Measurements from ENCODE around the gene ARID1B. TPM values are rescaled to one million over a fixed set of nuclear protein-coding genes. Genes with fewer than 3 reads are reported as not detected.

Gene ARID1B
- total RNA-seq, 1 experiment from 2014 or later = 63.9 TPM

- no peaks in the 10 kb centered on the region for H3K9me3 Mint-ChIP-seq (ENCODE audit: unreplicated experiment)
- ChIA-PET POLR2A (no interaction called here), CTCF (interaction anchor here (1.3 kb wide), 1 partner anchor 106 kb away, joined by 4 read pairs; no protein-coding TSS in a partner anchor)
- no peak overlapping the region for H3K4me3 Mint-ChIP-seq (ENCODE audit: unreplicated experiment)
- no peaks in the 10 kb centered on the region for H3K4me1 Mint-ChIP-seq (ENCODE audit: insufficient read depth, unreplicated experiment)
- H3K27me3 Mint-ChIP-seq (ENCODE audit: insufficient read depth, unreplicated experiment) = no peaks in the 10 kb centered on the region
- H3K27ac Mint-ChIP-seq (ENCODE audit: low read depth, unreplicated experiment) = no peak overlapping the region
- intact Hi-C loops (cut with micrococcal nuclease) = no loop called here
- TF ChIP-seq CTCF (IDR thresholded peaks at IDR 0.05; ENCODE audit: unreplicated experiment) = no peak
- no TSS peak for BruUV-seq (replicated peaks)
- H3K36me3 Mint-ChIP-seq (ENCODE audit: insufficient read depth, unreplicated experiment) = peaks cover 24% of the 10 kb centered on the region
- no peak for DNase-seq (ENCODE audit: unreplicated experiment)
These were observed 392.5 kb downstream of the ARID1B start for GRCh38 chr6:157169656-157170055.

- CTCF ChIA-PET = interaction anchor here (0.6 to 1.3 kb wide), 2 partner anchors 105 to 467 kb away, joined by 3 to 4 read pairs; no protein-coding TSS in a partner anchor
- Mint-ChIP-seq H3K4me3 (ENCODE audit: unreplicated experiment) (no peak overlapping the region), H3K27me3 (ENCODE audit: insufficient read depth, unreplicated experiment) (no peaks in the 10 kb centered on the region), H3K4me1 (ENCODE audit: insufficient read depth, unreplicated experiment) (no peaks in the 10 kb centered on the region), H3K27ac (ENCODE audit: low read depth, unreplicated experiment) (no peak overlapping the region), H3K9me3 (ENCODE audit: unreplicated experiment) (no peaks in the 10 kb centered on the region), H3K36me3 (ENCODE audit: insufficient read depth, unreplicated experiment) (peaks cover 32% of the 10 kb centered on the region)
- POLR2A ChIA-PET = no interaction called here
- no peak for TF ChIP-seq CTCF (IDR thresholded peaks at IDR 0.05; ENCODE audit: unreplicated experiment)
- DNase-seq (ENCODE audit: unreplicated experiment) = no peak
- intact Hi-C loops (cut with micrococcal nuclease) = no loop called here
- BruUV-seq (replicated peaks) = no TSS peak
These were observed 393.4 kb downstream of the ARID1B start for GRCh38 chr6:157170535-157170934.

- H3K4me1 Mint-ChIP-seq (ENCODE audit: insufficient read depth, unreplicated experiment) = no peaks in the 10 kb centered on the region
- CTCF ChIA-PET = no interaction called here
These were observed 394.6 kb downstream of the ARID1B start for GRCh38 chr6:157171801-157172200.

GRCh38 chr6:157172231-157172701 lies 395.1 kb downstream of the ARID1B start:
- no peak for TF ChIP-seq CTCF (IDR thresholded peaks at IDR 0.05; ENCODE audit: unreplicated experiment)
- no peak overlapping the region for H3K27ac Mint-ChIP-seq (ENCODE audit: low read depth, unreplicated experiment)
- POLR2A ChIA-PET = interaction anchor here (0.9 to 1.0 kb wide), 2 partner anchors 13 to 20 kb away, joined by 3 to 5 read pairs; no protein-coding TSS in a partner anchor

More at GRCh38 chr6:157171801-157172200, 394.6 kb downstream of the ARID1B start:
- POLR2A ChIA-PET = interaction anchor here (0.9 to 1.0 kb wide), 2 partner anchors 13 to 20 kb away, joined by 3 to 5 read pairs; no protein-coding TSS in a partner anchor
- no TSS peak for BruUV-seq (replicated peaks)
- DNase-seq (ENCODE audit: unreplicated experiment) = no peak
- intact Hi-C loops (cut with micrococcal nuclease) = no loop called here
- Mint-ChIP-seq H3K4me3 (ENCODE audit: unreplicated experiment) (no peak overlapping the region), H3K9me3 (ENCODE audit: unreplicated experiment) (no peaks in the 10 kb centered on the region), H3K27ac (ENCODE audit: low read depth, unreplicated experiment) (no peak overlapping the region), H3K27me3 (ENCODE audit: insufficient read depth, unreplicated experiment) (no peaks in the 10 kb centered on the region), H3K36me3 (ENCODE audit: insufficient read depth, unreplicated experiment) (peaks cover 35% of the 10 kb centered on the region)
- TF ChIP-seq CTCF (IDR thresholded peaks at IDR 0.05; ENCODE audit: unreplicated experiment) = no peak

More at GRCh38 chr6:157172231-157172701, 395.1 kb downstream of the ARID1B start:
- CTCF ChIA-PET = no interaction called here
- Mint-ChIP-seq H3K4me3 (ENCODE audit: unreplicated experiment) (no peak overlapping the region), H3K36me3 (ENCODE audit: insufficient read depth, unreplicated experiment) (peaks cover 35% of the 10 kb centered on the region), H3K27me3 (ENCODE audit: insufficient read depth, unreplicated experiment) (no peaks in the 10 kb centered on the region), H3K4me1 (ENCODE audit: insufficient read depth, unreplicated experiment) (no peaks in the 10 kb centered on the region), H3K9me3 (ENCODE audit: unreplicated experiment) (no peaks in the 10 kb centered on the region)
- intact Hi-C loops (cut with micrococcal nuclease) = no loop called here
- no peak for DNase-seq (ENCODE audit: unreplicated experiment)
- no TSS peak for BruUV-seq (replicated peaks)

Measured in MCF 10A (cell line).